Suprapubic skin (tissue), 4 donors: Measurements from ENCODE around the gene GSTK1.

Experiments
- CTCF ChIP-seq, 2 donors: fragments of 200-600 bp in 1 of 2; fragments of 450-650 bp in 1 of 2; sonication (generic) in 1 of 2; IDR thresholded peaks; one replicate each; pipeline ENCODE4 v1.5.1; 2016 to 2019; ENCODE audit warnings: antibody characterized with exemption in 2 of 2, mild to moderate bottlenecking in 1 of 2, moderate library complexity in 1 of 2
- POLR2A ChIP-seq, 2 donors: fragments of 450-650 bp; IDR thresholded peaks; one replicate each; pipeline ENCODE4 v1.6.1; 2017; ENCODE audit warnings: antibody characterized with exemption in 2 of 2, mild to moderate bottlenecking in 2 of 2, moderate library complexity in 2 of 2
- POLR2AphosphoS5 ChIP-seq, 3 donors: sonication (generic); formaldehyde crosslinking; IDR thresholded peaks; one replicate each; pipeline ENCODE4 v1.6.1; 2017; ENCODE audit warnings: antibody characterized with exemption in 3 of 3

GRCh38 chr7:143287339-143287934 is 24.2 kb downstream of the GSTK1 start:
- TF ChIP-seq POLR2AphosphoS5 (IDR thresholded peaks at IDR 0.05) (no peak), CTCF (IDR thresholded peaks at IDR 0.05) (no peak), POLR2A (IDR thresholded peaks at IDR 0.05) (no peak)
